ENCODE results near the gene SAP25.

Gene SAP25

DNA sequence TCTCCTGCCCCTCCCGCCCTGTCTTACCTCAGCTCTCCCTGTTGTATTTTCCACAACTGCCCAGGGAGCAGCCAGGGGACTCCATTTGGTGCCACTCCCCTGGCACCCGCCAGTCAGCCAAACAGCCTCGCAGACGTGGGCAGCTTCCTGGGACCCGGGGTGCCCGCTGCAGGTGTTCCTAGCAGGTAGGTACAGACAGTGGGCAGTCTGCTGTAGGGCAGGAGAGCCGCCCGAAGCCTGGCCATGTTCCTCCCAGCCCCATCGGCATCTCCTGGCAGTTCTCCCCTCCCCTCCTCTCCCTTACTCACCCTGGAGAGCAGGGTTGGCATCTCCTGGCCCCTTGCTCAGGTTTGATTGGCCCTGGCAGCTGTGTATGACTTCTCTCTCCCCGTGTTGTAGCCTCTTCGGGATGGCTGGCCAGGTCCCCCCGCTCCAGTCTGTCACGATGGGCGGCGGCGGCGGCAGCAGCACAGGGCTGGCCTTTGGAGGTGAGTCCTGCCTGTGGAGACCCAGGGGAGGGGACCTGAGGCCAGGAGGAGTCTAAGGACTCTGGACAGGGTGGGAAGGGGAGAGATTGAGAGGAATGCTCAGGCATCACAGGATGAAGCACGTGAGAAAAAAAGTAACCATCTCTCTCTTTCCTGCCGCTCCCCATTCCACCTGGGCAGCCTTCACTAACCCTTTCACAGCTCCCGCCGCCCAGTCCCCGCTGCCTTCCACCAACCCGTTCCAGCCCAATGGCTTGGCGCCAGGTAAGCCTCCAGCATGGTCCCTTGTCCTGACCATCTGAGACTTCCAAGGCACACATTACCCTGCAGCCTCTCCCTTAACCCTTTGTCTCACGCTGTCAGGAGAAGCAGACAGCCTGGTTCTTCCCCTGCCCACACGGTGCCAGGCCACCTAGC lies 11.3 kb downstream of the SAP25 start:
- in situ Hi-C loops (cut with HindIII; ENCODE audit: low pct_ligation_motif_present, low sequenced_read_pairs), result no loop called here
- no peak overlapping the region for H3K27ac ChIP-seq
- H3K4me3 ChIP-seq (ENCODE audit: low read depth, low read length), result no peak overlapping the region
- DNase-seq, result no peak
- H3K36me3 ChIP-seq (replicated peaks), result no peaks in the 10 kb centered on the region
- TF ChIP-seq, protein P1, sequence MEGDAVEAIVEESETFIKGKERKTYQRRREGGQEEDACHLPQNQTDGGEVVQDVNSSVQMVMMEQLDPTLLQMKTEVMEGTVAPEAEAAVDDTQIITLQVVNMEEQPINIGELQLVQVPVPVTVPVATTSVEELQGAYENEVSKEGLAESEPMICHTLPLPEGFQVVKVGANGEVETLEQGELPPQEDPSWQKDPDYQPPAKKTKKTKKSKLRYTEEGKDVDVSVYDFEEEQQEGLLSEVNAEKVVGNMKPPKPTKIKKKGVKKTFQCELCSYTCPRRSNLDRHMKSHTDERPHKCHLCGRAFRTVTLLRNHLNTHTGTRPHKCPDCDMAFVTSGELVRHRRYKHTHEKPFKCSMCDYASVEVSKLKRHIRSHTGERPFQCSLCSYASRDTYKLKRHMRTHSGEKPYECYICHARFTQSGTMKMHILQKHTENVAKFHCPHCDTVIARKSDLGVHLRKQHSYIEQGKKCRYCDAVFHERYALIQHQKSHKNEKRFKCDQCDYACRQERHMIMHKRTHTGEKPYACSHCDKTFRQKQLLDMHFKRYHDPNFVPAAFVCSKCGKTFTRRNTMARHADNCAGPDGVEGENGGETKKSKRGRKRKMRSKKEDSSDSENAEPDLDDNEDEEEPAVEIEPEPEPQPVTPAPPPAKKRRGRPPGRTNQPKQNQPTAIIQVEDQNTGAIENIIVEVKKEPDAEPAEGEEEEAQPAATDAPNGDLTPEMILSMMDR (IDR thresholded peaks at IDR 0.05; ENCODE audit: low read depth, low read length, missing control alignments), result no peak
- H3K27me3 ChIP-seq (replicated peaks), result no peaks in the 10 kb centered on the region

DNA sequence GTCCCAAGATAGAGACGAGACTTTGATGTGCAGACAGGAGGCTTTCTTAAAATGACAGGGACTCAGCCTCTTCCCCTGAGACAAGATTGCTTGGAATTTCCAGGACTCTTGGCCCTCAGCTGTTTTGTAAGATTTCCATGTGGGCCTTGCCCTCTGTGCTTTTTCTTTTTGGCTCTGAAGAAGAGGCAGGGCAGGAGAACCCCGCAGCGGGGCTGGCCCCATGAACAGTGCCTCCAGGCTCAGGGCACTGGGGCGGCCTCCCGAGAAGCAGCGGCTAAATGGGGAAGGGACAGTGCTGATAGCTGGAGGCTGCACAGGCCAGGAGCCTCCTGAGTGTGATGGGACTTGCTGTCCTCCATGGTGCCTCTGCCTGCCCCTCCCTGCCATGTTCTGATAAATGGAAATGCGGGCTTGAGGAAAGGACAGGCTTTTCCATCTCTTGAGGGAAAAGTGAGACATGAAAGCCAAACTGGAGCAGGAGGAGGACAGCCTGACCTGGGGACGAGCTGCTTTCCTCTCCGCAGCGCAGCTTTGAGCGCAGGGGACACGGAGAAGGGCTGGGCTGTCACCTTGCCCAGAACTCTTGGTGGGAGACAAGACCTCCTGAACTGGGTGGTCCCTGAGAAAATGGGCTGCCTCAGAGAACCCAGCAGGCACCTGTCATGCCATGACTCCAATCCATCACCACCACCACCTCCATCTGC lies 12.1 kb downstream of the SAP25 start:
- no peak for DNase-seq
- H3K36me3 ChIP-seq (replicated peaks), result no peaks in the 10 kb centered on the region
- in situ Hi-C loops (cut with HindIII; ENCODE audit: low pct_ligation_motif_present, low sequenced_read_pairs), result no loop called here
- no peaks in the 10 kb centered on the region for H3K27me3 ChIP-seq (replicated peaks)
- H3K4me3 ChIP-seq (ENCODE audit: low read depth, low read length), result no peak overlapping the region
- H3K27ac ChIP-seq, result no peak overlapping the region
- TF ChIP-seq, protein P1 (IDR thresholded peaks at IDR 0.05; ENCODE audit: low read depth, low read length, missing control alignments), result no peak

DNA sequence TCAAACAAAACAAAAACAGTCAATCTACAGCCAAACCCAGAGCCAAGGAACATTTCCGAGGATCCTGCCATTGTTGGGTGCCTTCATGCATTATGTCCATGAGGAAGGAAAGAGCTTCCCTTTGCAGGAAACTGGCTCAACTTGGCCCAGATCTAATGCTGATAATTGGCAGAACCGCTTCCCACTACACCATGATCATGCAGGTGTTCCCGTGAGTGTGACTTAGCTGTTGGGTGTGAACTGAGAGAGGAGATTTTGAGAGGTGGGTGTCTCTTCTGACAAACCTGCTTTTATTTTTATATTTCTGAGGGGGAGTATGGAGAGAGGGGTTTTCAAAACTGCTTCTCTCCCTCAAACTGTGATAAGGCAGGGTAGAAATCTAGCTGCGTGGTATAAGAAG lies 14.6 kb downstream of the SAP25 start:
- TF ChIP-seq, protein P1 (IDR thresholded peaks at IDR 0.05; ENCODE audit: low read depth, low read length, missing control alignments), result no peak
- Histone ChIP-seq H3K27ac (no peak overlapping the region), H3K27me3 (replicated peaks) (no peaks in the 10 kb centered on the region), H3K4me3 (ENCODE audit: low read depth, low read length) (no peak overlapping the region), H3K36me3 (replicated peaks) (peaks cover under 1% of the 10 kb centered on the region)
- DNase-seq, result no peak
- in situ Hi-C loops (cut with HindIII; ENCODE audit: low pct_ligation_motif_present, low sequenced_read_pairs), result no loop called here

DNA sequence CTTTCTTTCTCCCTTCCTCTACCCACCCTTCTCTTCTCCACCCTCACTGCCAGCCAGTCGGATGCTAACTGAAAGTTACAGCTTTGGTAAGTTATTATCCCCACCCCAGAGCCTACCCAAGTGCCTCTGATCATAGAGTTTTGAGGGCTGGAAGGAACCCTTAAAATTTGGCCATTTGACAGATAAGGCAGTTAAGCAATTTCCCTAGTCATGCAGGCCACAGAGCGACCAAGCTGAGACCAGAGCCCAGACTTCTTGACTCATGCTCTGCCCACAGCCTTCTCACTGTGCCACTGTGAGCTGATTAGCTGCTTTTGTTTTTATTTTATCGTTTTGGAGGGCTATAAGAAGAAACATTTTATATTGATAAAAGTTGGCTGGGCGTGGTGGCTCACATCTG lies 17.2 kb downstream of the SAP25 start:
- no peaks in the 10 kb centered on the region for H3K27me3 ChIP-seq (replicated peaks)
- peaks cover 8% of the 10 kb centered on the region for H3K36me3 ChIP-seq (replicated peaks)
- TF ChIP-seq, protein P1 (IDR thresholded peaks at IDR 0.05; ENCODE audit: low read depth, low read length, missing control alignments), result no peak
- in situ Hi-C loops (cut with HindIII; ENCODE audit: low pct_ligation_motif_present, low sequenced_read_pairs), result no loop called here
- no peak for DNase-seq
- H3K27ac ChIP-seq, result no peak overlapping the region
- H3K4me3 ChIP-seq (ENCODE audit: low read depth, low read length), result no peak overlapping the region

DNA sequence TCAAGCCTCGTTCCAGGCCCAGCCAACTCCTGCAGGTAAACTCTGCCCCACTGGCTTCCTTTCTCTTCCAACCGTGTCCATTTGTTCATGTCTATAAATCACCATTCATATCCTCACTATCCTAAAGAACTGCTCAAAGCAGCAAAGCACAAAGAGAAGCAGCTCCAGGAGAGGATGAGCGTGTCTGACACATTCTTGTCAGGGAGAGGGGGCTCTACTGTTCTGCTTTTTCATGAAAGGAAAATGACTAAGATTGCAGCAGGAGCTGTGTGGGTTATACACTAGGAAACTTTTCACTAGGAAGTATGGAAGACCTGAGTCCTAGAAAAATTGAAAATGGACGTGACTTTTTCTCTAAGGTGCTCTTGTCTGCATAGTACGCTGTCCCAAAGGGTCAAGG lies 18.0 kb downstream of the SAP25 start:
- no peak overlapping the region for H3K4me3 ChIP-seq (ENCODE audit: low read depth, low read length)
- H3K27ac ChIP-seq, result no peak overlapping the region
- no peak for DNase-seq
- TF ChIP-seq, protein P1 (IDR thresholded peaks at IDR 0.05; ENCODE audit: low read depth, low read length, missing control alignments), result no peak
- no peaks in the 10 kb centered on the region for H3K27me3 ChIP-seq (replicated peaks)
- peaks cover 8% of the 10 kb centered on the region for H3K36me3 ChIP-seq (replicated peaks)
- in situ Hi-C loops (cut with HindIII; ENCODE audit: low pct_ligation_motif_present, low sequenced_read_pairs), result no loop called here

Data from brain microvascular endothelial cell (primary cell).